GM19023 (cell line): ENCODE data around the gene LIPJ.

ENCODE experiments used
- ATAC-seq: cut with Tn5 transposase; IDR thresholded peaks from one replicate; pipeline ENCODE4 v1.9.1; 2021; ENCODE audit warnings: mild to moderate bottlenecking, moderate library complexity; ENCODE audit not compliant: unreplicated experiment

LIPJ gene

GRCh38 chr10:88586462-88586861, at the start of gene LIPJ:
LIPJ (plus strand) TSS chr10:88586762; CDS start chr10:88590688, 3,926 bp downstream.
- no peak for ATAC-seq

GRCh38 chr10:88537322-88537721, 49.2 kb upstream of the LIPJ start:
- no peak for ATAC-seq

- no peak for ATAC-seq
Observed at GRCh38 chr10:88538048-88538447, 48.5 kb upstream of the LIPJ start.

- no peak for ATAC-seq
Observed at GRCh38 chr10:88540351-88540750, 46.2 kb upstream of the LIPJ start.

GRCh38 chr10:88541116-88541626, 45.4 kb upstream of the LIPJ start:
- ATAC-seq, result no peak

GRCh38 chr10:88542522-88542921, 44.0 kb upstream of the LIPJ start:
- ATAC-seq, result no peak

- no peak for ATAC-seq
Observed at GRCh38 chr10:88544140-88544870, 42.3 kb upstream of the LIPJ start.

- no peak for ATAC-seq
Observed at GRCh38 chr10:88545359-88545758, 41.2 kb upstream of the LIPJ start.

- no peak for ATAC-seq
Observed at GRCh38 chr10:88546497-88546896, 40.1 kb upstream of the LIPJ start.

- no peak for ATAC-seq
Observed at GRCh38 chr10:88551246-88551645, 35.3 kb upstream of the LIPJ start.

- peak; percentile 74 for ATAC-seq
Observed at GRCh38 chr10:88553116-88553752, 33.3 kb upstream of the LIPJ start.

- no peak for ATAC-seq
Observed at GRCh38 chr10:88555190-88555908, 31.2 kb upstream of the LIPJ start.

- ATAC-seq, result no peak
Observed at GRCh38 chr10:88557256-88557655, 29.3 kb upstream of the LIPJ start.

- no peak for ATAC-seq
Observed at GRCh38 chr10:88557658-88558057, 28.9 kb upstream of the LIPJ start.

GRCh38 chr10:88562152-88562551, 24.4 kb upstream of the LIPJ start:
- ATAC-seq, result no peak

GRCh38 chr10:88565072-88565471, 21.5 kb upstream of the LIPJ start:
- no peak for ATAC-seq

GRCh38 chr10:88582411-88582805, 4.2 kb upstream of the LIPJ start:
- no peak for ATAC-seq

GRCh38 chr10:88582806-88583583, 3.6 kb upstream of the LIPJ start, which contains the start of gene RNLS:
RNLS (minus strand) TSS chr10:88583318.
- peak; percentile 88 for ATAC-seq

- ATAC-seq, result no peak
Observed at GRCh38 chr10:88583584-88583957, 3.0 kb upstream of the LIPJ start.

- ATAC-seq, result no peak
Observed at GRCh38 chr10:88592381-88592780, 5.8 kb downstream of the LIPJ start.

- no peak for ATAC-seq
Observed at GRCh38 chr10:88592906-88593305, 6.3 kb downstream of the LIPJ start.
